K562 (cell line): ENCODE measurements around the gene PDCD6IP. TPM values are rescaled to one million over a fixed set of nuclear protein-coding genes. Genes with fewer than 3 reads are reported as not detected.

Experiments
- CEBPB ChIP-seq: fragments of 450-650 bp; IDR thresholded peaks from 2 replicates; pipeline ENCODE4 v1.6.1; 2016; ENCODE audit warnings: missing genetic modification characterization, missing compliant biosample characterization
- EZH2 ChIP-seq: IDR thresholded peaks from 2 replicates; pipeline ENCODE4 v1.6.1; 2012; ENCODE audit warnings: low read depth, mild to moderate bottlenecking, inconsistent platforms, low read length, borderline replicate concordance
- HDAC2 ChIP-seq: fragments of 450-650 bp; IDR thresholded peaks from 2 replicates; pipeline ENCODE4 v1.6.1; 2016; ENCODE audit warnings: mild to moderate bottlenecking
- HES1 ChIP-seq: fragments of 450-650 bp; IDR thresholded peaks from 2 replicates; pipeline ENCODE4 v1.6.1; 2016; ENCODE audit warnings: low read depth, mild to moderate bottlenecking, moderate library complexity
- HOMEZ ChIP-seq: fragments of 250-450 bp; sonication (Bioruptor Pico); IDR thresholded peaks from 2 replicates; pipeline ENCODE4 v1.4.0; 2020; ENCODE audit warnings: mild to moderate bottlenecking, moderate library complexity
- KLF1 ChIP-seq: fragments of 450-650 bp; IDR thresholded peaks from 2 replicates; pipeline ENCODE4 v1.6.1; 2016; ENCODE audit warnings: missing genetic modification characterization, missing compliant biosample characterization
- MLLT1 ChIP-seq, 2 experiments: fragments of 450-650 bp; IDR thresholded peaks; 2 replicates each; pipeline ENCODE4 v1.6.1; 2016
- TARDBP ChIP-seq: fragments of 450-650 bp; IDR thresholded peaks from 2 replicates; pipeline ENCODE4 v1.6.1; 2016
- YY1 ChIP-seq, 3 experiments: IDR thresholded peaks; 2 replicates each; pipeline ENCODE4 v1.6.1; 2011; ENCODE audit warnings: low read length in 2 of 3, mild to moderate bottlenecking in 2 of 3, moderate library complexity in 2 of 3, borderline replicate concordance in 1 of 3, control low read depth in 1 of 3, low read depth in 1 of 3; ENCODE audit not compliant: insufficient read depth in 3 of 3, insufficient replicate concordance in 2 of 3, control insufficient read depth in 1 of 3, insufficient read length in 1 of 3; ENCODE audit errors: extremely low read depth in 1 of 3
- ZNF407 ChIP-seq: fragments of 450-650 bp; IDR thresholded peaks from 2 replicates; pipeline ENCODE4 v1.6.1; 2016; ENCODE audit warnings: low read depth
- ZNF76 ChIP-seq: fragments of 250-450 bp; sonication (Bioruptor Pico); IDR thresholded peaks from 2 replicates; pipeline ENCODE4 v1.4.0; 2020; ENCODE audit warnings: mild to moderate bottlenecking, moderate library complexity, borderline replicate concordance
- polyA plus RNA-seq, 8 experiments: library from polyadenylated mRNA; depleted of rRNA in 4 of 8; stranded (reverse) in 5 of 8; unstranded in 3 of 8; fragments of >200 nt; fragmentation: Nextera tagmentation in 2 of 8; fragmentation: Illumina TruSeq in 1 of 8; extraction: Ambion mirVana in 2 of 8; extraction: Trizol in 1 of 8; gene quantifications; 2 replicates each; pipeline versions ENCODE4 v1.2.1 to v1.2.3, GENCODE V29; 2011 to 2014; ENCODE audit warnings: inconsistent platforms in 1 of 8, missing spikeins in 1 of 8
- total RNA-seq, 7 experiments: library from RNA; depleted of rRNA in 6 of 7; stranded (reverse); fragments of >200 nt in 6 of 7; fragmentation: Illumina TruSeq in 2 of 7; extraction: Trizol in 2 of 7; gene quantifications; 2 replicates each; pipeline versions ENCODE4 v1.2.1 to v1.2.3, GENCODE V29; 2011 to 2021; ENCODE audit warnings: low replicate concordance in 1 of 7
- TF ChIP-seq, protein P1 (sequence below), 2 experiments: fragments of 450-650 bp; conservative IDR thresholded peaks; 2 replicates each; pipeline ENCODE4 v1.6.1; 2017; ENCODE audit warnings: mild to moderate bottlenecking in 2 of 2, moderate library complexity in 2 of 2

Gene PDCD6IP
- total and polyA plus RNA-seq, 9 of the 15 experiments (the other 6 are each of a cell fraction or from before 2014, with no cell fraction given), result 40.2 to 302 (median 122) TPM

- TF ChIP-seq ZNF407, result no peak; the same call in 1 of the 2 replicates
- peak; percentile 83 for TF ChIP-seq KLF1 (tag)
- TF ChIP-seq, protein P1, sequence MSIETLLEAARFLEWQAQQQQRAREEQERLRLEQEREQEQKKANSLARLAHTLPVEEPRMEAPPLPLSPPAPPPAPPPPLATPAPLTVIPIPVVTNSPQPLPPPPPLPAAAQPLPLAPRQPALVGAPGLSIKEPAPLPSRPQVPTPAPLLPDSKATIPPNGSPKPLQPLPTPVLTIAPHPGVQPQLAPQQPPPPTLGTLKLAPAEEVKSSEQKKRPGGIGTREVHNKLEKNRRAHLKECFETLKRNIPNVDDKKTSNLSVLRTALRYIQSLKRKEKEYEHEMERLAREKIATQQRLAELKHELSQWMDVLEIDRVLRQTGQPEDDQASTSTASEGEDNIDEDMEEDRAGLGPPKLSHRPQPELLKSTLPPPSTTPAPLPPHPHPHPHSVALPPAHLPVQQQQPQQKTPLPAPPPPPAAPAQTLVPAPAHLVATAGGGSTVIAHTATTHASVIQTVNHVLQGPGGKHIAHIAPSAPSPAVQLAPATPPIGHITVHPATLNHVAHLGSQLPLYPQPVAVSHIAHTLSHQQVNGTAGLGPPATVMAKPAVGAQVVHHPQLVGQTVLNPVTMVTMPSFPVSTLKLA (conservative IDR thresholded peaks at IDR 0.05), result peak; percentile 84 to 90
- TF ChIP-seq ZNF76 (CRISPR knock-in tag), result no peak; the same call in 1 of the 2 replicates
- TF ChIP-seq TARDBP, result peak; percentile 72; the same call in 1 of the 2 replicates
- TF ChIP-seq CEBPB (tag), result peak; percentile 76
- peak; percentile 62 to 80; a peak in 3 of 4 replicates for TF ChIP-seq MLLT1 (IDR thresholded peaks at IDR 0.05)
- peak; percentile 95 for TF ChIP-seq HDAC2
- peak in 2 of 3 experiments; percentile 72 to 91 for TF ChIP-seq YY1 (IDR thresholded peaks at IDR 0.05; ENCODE audit: borderline replicate concordance in 1 of 3, control insufficient read depth in 1 of 3, extremely low read depth in 1 of 3, insufficient read depth in 3 of 3, insufficient read length in 1 of 3, insufficient replicate concordance in 2 of 3, low read depth in 1 of 3, low read length in 2 of 3)
- TF ChIP-seq EZH2, result no peak
- no peak for TF ChIP-seq HOMEZ
- TF ChIP-seq HES1, result peak; percentile 88
Measured at GRCh38 chr3:33900809-33901505, 102.5 kb downstream of the PDCD6IP start (continued).
